ENCODE results near the gene F5.

Gene F5

GRCh38 chr1:169572187-169572586 lies 14.1 kb downstream of the F5 start:
- Histone ChIP-seq H3K36me3 (ENCODE audit: low read length) (no peaks in the 10 kb centered on the region), H3K9me3 (ENCODE audit: insufficient read depth, low read length) (no peaks in the 10 kb centered on the region), H3K9me2 (replicated peaks; ENCODE audit: insufficient read depth, low read length) (no peaks in the 10 kb centered on the region), H3F3A (ENCODE audit: insufficient read depth) (no peaks in the 10 kb centered on the region), H3K79me2 (ENCODE audit: insufficient read depth, low read length) (no peaks in the 10 kb centered on the region), H3K4me2 (ENCODE audit: low read depth, low read length, poor library complexity, severe bottlenecking) (no peak overlapping the region), H4K20me1 (ENCODE audit: low read depth, low read length) (no peaks in the 10 kb centered on the region), H3K27ac (ENCODE audit: low read depth, low read length) (no peak overlapping the region), H3K27me3 (ENCODE audit: low read length) (no peaks in the 10 kb centered on the region), H2AFZ (ENCODE audit: low read depth, low read length, severe bottlenecking) (no peak overlapping the region), H3K4me3 (ENCODE audit: insufficient read depth, low read length, poor library complexity, severe bottlenecking) (no peak overlapping the region), H3K9ac (ENCODE audit: low read length) (no peak overlapping the region)
- TF ChIP-seq EZH2phosphoT487 (conservative IDR thresholded peaks at IDR 0.05; ENCODE audit: low read length) = no peak
- TF ChIP-seq CTCF (IDR thresholded peaks at IDR 0.05; ENCODE audit: insufficient read depth, low read length, poor library complexity, severe bottlenecking) = no peak

- no peaks in the 10 kb centered on the region for H3K27me3 ChIP-seq (ENCODE audit: low read length)
- no peaks in the 10 kb centered on the region for H3K36me3 ChIP-seq (ENCODE audit: low read length)
- H4K20me1 ChIP-seq (ENCODE audit: low read depth, low read length) = no peaks in the 10 kb centered on the region
- H3K4me3 ChIP-seq (ENCODE audit: insufficient read depth, low read length, poor library complexity, severe bottlenecking) = no peak overlapping the region
- H3K79me2 ChIP-seq (ENCODE audit: insufficient read depth, low read length) = no peaks in the 10 kb centered on the region
- H3K27ac ChIP-seq (ENCODE audit: low read depth, low read length) = no peak overlapping the region
- no peaks in the 10 kb centered on the region for H3K9me2 ChIP-seq (replicated peaks; ENCODE audit: insufficient read depth, low read length)
- H3K9ac ChIP-seq (ENCODE audit: low read length) = no peak overlapping the region
- no peaks in the 10 kb centered on the region for H3K9me3 ChIP-seq (ENCODE audit: insufficient read depth, low read length)
- H3F3A ChIP-seq (ENCODE audit: insufficient read depth) = no peaks in the 10 kb centered on the region
- H3K4me2 ChIP-seq (ENCODE audit: low read depth, low read length, poor library complexity, severe bottlenecking) = no peak overlapping the region
- H2AFZ ChIP-seq (ENCODE audit: low read depth, low read length, severe bottlenecking) = no peak overlapping the region
- TF ChIP-seq CTCF (IDR thresholded peaks at IDR 0.05; ENCODE audit: insufficient read depth, low read length, poor library complexity, severe bottlenecking) (no peak), EZH2phosphoT487 (conservative IDR thresholded peaks at IDR 0.05; ENCODE audit: low read length) (no peak)
Observed at GRCh38 chr1:169571450-169571849, 14.8 kb downstream of the F5 start.

- no peak overlapping the region for H3K27ac ChIP-seq (ENCODE audit: low read depth, low read length)
- no peaks in the 10 kb centered on the region for H3K36me3 ChIP-seq (ENCODE audit: low read length)
- H3K9me3 ChIP-seq (ENCODE audit: insufficient read depth, low read length) = no peaks in the 10 kb centered on the region
- no peak overlapping the region for H3K4me2 ChIP-seq (ENCODE audit: low read depth, low read length, poor library complexity, severe bottlenecking)
- TF ChIP-seq EZH2phosphoT487 (conservative IDR thresholded peaks at IDR 0.05; ENCODE audit: low read length) (no peak), CTCF (IDR thresholded peaks at IDR 0.05; ENCODE audit: insufficient read depth, low read length, poor library complexity, severe bottlenecking) (no peak)
- no peaks in the 10 kb centered on the region for H3K27me3 ChIP-seq (ENCODE audit: low read length)
- H3K9me2 ChIP-seq (replicated peaks; ENCODE audit: insufficient read depth, low read length) = no peaks in the 10 kb centered on the region
- H4K20me1 ChIP-seq (ENCODE audit: low read depth, low read length) = no peaks in the 10 kb centered on the region
- H3K4me3 ChIP-seq (ENCODE audit: insufficient read depth, low read length, poor library complexity, severe bottlenecking) = no peak overlapping the region
- H3K79me2 ChIP-seq (ENCODE audit: insufficient read depth, low read length) = no peaks in the 10 kb centered on the region
- H3K9ac ChIP-seq (ENCODE audit: low read length) = no peak overlapping the region
- no peak overlapping the region for H2AFZ ChIP-seq (ENCODE audit: low read depth, low read length, severe bottlenecking)
- H3F3A ChIP-seq (ENCODE audit: insufficient read depth) = no peaks in the 10 kb centered on the region
Observed at GRCh38 chr1:169570172-169570574, 16.1 kb downstream of the F5 start.
